Ectodermal cell (in vitro differentiated cells): ENCODE results near the gene TEKTIP1.
"Not testable (repeated sequence)": the region's sequence is repeated elsewhere in the genome, so short reads cannot be mapped to it uniquely, and the experiment has no call there.

Experiments
- H3K27ac ChIP-seq: 2 replicates; pipeline ENCODE4 v1.7.0; 2013; ENCODE audit warnings: mild to moderate bottlenecking, low read depth, low read length; ENCODE audit not compliant: insufficient read depth, poor library complexity, severe bottlenecking
- H3K27me3 ChIP-seq: 2 replicates; pipeline ENCODE4 v1.7.0; 2013; ENCODE audit warnings: mild to moderate bottlenecking, low read length; ENCODE audit not compliant: insufficient read depth, control insufficient read depth, poor library complexity, severe bottlenecking
- H3K36me3 ChIP-seq: one replicate; pipeline ENCODE4 v1.7.0; 2013; ENCODE audit warnings: low read length; ENCODE audit not compliant: control insufficient read depth, insufficient read depth
- H3K4me1 ChIP-seq: one replicate; pipeline ENCODE4 v1.7.0; 2013; ENCODE audit warnings: low read length; ENCODE audit not compliant: control insufficient read depth, insufficient read depth
- H3K4me3 ChIP-seq: 2 replicates; pipeline ENCODE4 v1.7.0; 2013; ENCODE audit warnings: low read depth, low read length, control low read depth; ENCODE audit not compliant: insufficient read depth
- H3K9me3 ChIP-seq: 2 replicates; pipeline ENCODE4 v1.7.0; 2013; ENCODE audit warnings: mild to moderate bottlenecking, low read length, moderate library complexity; ENCODE audit not compliant: control insufficient read depth
- WGBS, 2 experiments: methylation state at CpG; one replicate each; pipeline ENCODE4 v1.1.7; 2013; ENCODE audit warnings: missing lambda C conversion rate in 2 of 2; 5-methylcytosine and 5-hydroxymethylcytosine counted together

The TEKTIP1 gene

GRCh38 chr19:3524078-3524842 lies 14.7 kb upstream of the TEKTIP1 start:
- 96% methylated on average over 33 of the region's 33 CpGs for WGBS, 2 experiments
- no peaks in the 10 kb centered on the region for H3K9me3 ChIP-seq
- H3K4me3 ChIP-seq, result no peak overlapping the region
- no peaks in the 10 kb centered on the region for H3K27me3 ChIP-seq
- H3K27ac ChIP-seq, result no peak overlapping the region
- H3K36me3 ChIP-seq, result peaks cover 9% of the 10 kb centered on the region
- no peaks in the 10 kb centered on the region for H3K4me1 ChIP-seq

GRCh38 chr19:3524904-3525451 lies 14.0 kb upstream of the TEKTIP1 start:
- Histone ChIP-seq H3K9me3 (no peaks in the 10 kb centered on the region), H3K4me3 (no peak overlapping the region), H3K27ac (no peak overlapping the region), H3K4me1 (no peaks in the 10 kb centered on the region), H3K27me3 (no peaks in the 10 kb centered on the region), H3K36me3 (peaks cover 9% of the 10 kb centered on the region)
- 97% methylated on average over 20 of the region's 20 CpGs for WGBS, 2 experiments

GRCh38 chr19:3526507-3527237 lies 12.3 kb upstream of the TEKTIP1 start:
- Histone ChIP-seq H3K9me3 (no peaks in the 10 kb centered on the region), H3K4me1 (no peaks in the 10 kb centered on the region), H3K4me3 (no peak overlapping the region), H3K27ac (no peak overlapping the region), H3K27me3 (no peaks in the 10 kb centered on the region), H3K36me3 (peaks cover 21% of the 10 kb centered on the region)
- 95 to 96% methylated on average over 28 of the region's 28 CpGs for WGBS, 2 experiments

- H3K9me3 ChIP-seq, result no peaks in the 10 kb centered on the region
- H3K36me3 ChIP-seq, result peaks cover 28% of the 10 kb centered on the region
- no peaks in the 10 kb centered on the region for H3K4me1 ChIP-seq
- no peak overlapping the region for H3K4me3 ChIP-seq
- no peaks in the 10 kb centered on the region for H3K27me3 ChIP-seq
- H3K27ac ChIP-seq, result no peak overlapping the region
- 96 to 97% methylated on average over 21 of the region's 21 CpGs for WGBS, 2 experiments
Measured at GRCh38 chr19:3527238-3527910, 11.6 kb upstream of the TEKTIP1 start.

GRCh38 chr19:3528080-3528479 lies 10.9 kb upstream of the TEKTIP1 start:
- WGBS, 2 experiments, result 95 to 96% methylated on average over 14 of the region's 14 CpGs
- H3K27ac ChIP-seq, result no peak overlapping the region
- H3K36me3 ChIP-seq, result peaks cover 34% of the 10 kb centered on the region
- H3K4me3 ChIP-seq, result no peak overlapping the region
- no peaks in the 10 kb centered on the region for H3K9me3 ChIP-seq
- H3K4me1 ChIP-seq, result no peaks in the 10 kb centered on the region
- no peaks in the 10 kb centered on the region for H3K27me3 ChIP-seq

- no peak overlapping the region for H3K27ac ChIP-seq
- H3K4me3 ChIP-seq, result no peak overlapping the region
- no peaks in the 10 kb centered on the region for H3K27me3 ChIP-seq
- H3K4me1 ChIP-seq, result no peaks in the 10 kb centered on the region
- H3K9me3 ChIP-seq, result no peaks in the 10 kb centered on the region
- WGBS, 2 experiments, result 97% methylated on average over 20 of the region's 20 CpGs
- H3K36me3 ChIP-seq, result peaks cover 40% of the 10 kb centered on the region
Measured at GRCh38 chr19:3528539-3529211, 10.3 kb upstream of the TEKTIP1 start.

GRCh38 chr19:3529299-3529698 lies 9.7 kb upstream of the TEKTIP1 start:
- not testable (repeated sequence) for H3K27ac ChIP-seq, H3K4me1 ChIP-seq, H3K9me3 ChIP-seq, H3K27me3 ChIP-seq, H3K4me3 ChIP-seq
- peaks cover 42% of the 10 kb centered on the region for H3K36me3 ChIP-seq
- 95 to 96% methylated on average over 7 of the region's 7 CpGs for WGBS, 2 experiments

GRCh38 chr19:3530389-3530788 lies 8.6 kb upstream of the TEKTIP1 start:
- peaks cover 45% of the 10 kb centered on the region for H3K36me3 ChIP-seq
- 97% methylated on average over 12 of the region's 12 CpGs for WGBS, 2 experiments
- H3K4me1 ChIP-seq, result no peaks in the 10 kb centered on the region
- H3K27ac ChIP-seq, result no peak overlapping the region
- no peak overlapping the region for H3K4me3 ChIP-seq
- no peaks in the 10 kb centered on the region for H3K9me3 ChIP-seq
- H3K27me3 ChIP-seq, result no peaks in the 10 kb centered on the region

GRCh38 chr19:3531716-3532115 lies 7.3 kb upstream of the TEKTIP1 start:
- H3K27me3 ChIP-seq, result no peaks in the 10 kb centered on the region
- H3K27ac ChIP-seq, result no peak overlapping the region
- WGBS, 2 experiments, result 94% methylated on average over 29 of the region's 29 CpGs
- H3K4me3 ChIP-seq, result no peak overlapping the region
- H3K9me3 ChIP-seq, result no peaks in the 10 kb centered on the region
- H3K36me3 ChIP-seq, result peaks cover 45% of the 10 kb centered on the region
- H3K4me1 ChIP-seq, result no peaks in the 10 kb centered on the region
